NCI-H1105 treated with DMSO at 0.1 percent for 48 hours (cell line): ENCODE measurements around the gene POLE.
A peak's percentile ranks its signal among the peaks of the same experiment; 100 is the strongest.
"Not testable (repeated sequence)": the region's sequence is repeated elsewhere in the genome, so short reads cannot be mapped to it uniquely, and the experiment has no call there.

Experiments
- DNase-seq: peaks from one replicate; lab custom pipeline; 2025; lab: John Stamatoyannopoulos, UW

Gene POLE

DNA sequence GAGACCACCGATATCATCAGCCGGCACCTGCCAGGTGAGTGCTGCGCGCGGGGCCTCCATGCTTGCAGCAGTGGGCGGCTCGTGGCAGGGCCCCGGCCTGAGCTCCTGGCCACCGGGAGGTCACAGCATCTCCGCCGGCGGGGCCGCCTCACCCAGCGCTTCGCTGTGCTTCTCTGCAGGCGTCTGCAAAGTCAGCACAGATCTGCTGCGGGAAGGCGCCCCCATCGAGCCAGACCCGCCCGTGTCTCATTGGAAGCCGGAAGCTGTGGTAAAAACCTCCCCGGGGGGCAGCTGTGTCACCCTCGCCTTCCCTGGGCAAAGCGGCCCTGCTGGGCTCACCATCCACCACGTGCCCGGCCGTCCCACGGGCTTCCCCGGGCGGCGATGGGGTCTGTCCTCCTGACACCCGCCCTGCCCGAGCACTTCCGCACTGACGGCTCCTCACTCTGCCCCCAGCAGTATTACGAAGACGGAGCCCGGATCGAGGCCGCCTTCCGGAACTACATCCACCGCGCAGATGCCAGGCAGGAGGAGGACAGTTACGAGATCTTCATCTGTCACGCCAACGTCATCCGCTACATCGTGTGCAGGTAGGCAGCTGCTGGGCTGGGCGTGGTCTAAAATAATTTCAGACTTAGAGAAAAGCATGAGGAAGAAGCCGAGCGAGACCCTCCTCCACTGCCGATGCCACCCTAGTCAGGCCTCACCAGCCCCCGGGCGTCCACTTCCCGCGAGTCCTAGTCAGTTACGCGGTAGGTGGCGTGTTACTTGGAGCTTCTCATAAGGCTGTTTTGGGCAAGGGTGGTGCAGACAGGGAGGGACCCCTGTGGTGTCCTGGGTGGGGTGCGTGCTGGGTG is 30.6 kb upstream of the POLE start:
- no peak for DNase-seq

GRCh38 chr12:132717011-132717410 is 29.9 kb upstream of the POLE start:
- no peak for DNase-seq

DNA sequence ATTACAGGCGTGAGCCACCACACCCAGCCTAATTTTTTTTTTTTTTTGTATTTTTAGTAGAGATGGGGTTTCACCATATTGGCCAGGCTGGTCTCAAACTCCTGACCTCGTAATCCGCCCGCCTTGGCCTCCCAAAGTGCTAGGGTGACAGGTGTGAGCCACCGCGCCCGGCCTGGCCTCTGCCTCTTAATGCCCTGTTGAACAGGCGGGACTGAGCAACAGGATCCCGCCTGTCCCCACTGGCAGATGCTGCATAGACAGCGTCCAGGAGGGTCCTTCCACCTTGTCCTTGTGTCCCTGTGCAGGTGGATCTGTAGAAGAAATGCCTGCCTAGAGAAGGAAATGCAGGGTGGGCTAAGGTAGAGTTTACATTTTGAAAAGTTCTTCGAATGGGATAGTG is 29.2 kb upstream of the POLE start:
- DNase-seq = no peak

GRCh38 chr12:132715874-132716273 is 28.7 kb upstream of the POLE start:
- DNase-seq = no peak

GRCh38 chr12:132713123-132713522 is 26.0 kb upstream of the POLE start:
- no peak for DNase-seq

DNA sequence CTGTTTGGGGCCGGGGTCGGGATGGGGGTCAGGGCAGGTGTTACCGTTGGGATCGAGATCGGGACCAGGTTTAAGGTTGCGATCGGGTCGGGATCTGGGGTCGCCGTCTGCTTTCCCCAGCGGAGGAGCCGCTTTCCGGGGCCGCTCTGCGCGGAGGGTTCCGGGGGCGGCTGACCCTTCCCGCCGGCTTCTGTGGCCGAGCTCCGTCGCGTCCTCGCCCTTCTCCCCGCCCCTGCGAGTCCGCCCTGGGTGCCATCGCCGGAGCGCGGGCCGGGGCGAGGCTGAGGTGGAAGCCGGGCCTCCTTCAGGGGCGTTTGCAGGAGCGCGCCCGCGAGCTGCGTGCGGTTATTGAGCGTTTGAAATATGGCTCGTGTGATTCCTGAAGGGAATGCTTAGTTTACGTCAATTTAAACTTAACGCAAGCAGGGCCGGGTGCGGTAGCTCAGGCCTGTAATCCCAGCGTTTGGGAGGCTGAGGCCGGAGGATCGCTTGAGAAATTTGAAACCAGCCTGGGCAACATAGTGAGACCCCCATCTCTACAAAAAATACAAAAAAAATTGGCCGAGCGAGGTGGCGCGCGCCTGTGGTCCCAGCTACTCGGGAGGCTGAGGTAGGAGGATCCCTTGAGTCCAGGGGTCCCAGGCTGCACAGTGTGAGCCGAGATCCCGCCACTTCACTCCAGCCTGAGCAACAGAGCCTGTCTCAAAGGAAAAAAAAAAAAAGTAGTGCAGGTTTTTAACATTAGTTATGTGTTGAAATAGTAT is 24.1 kb upstream of the POLE start:
- DNase-seq = peak; percentile 15

DNA sequence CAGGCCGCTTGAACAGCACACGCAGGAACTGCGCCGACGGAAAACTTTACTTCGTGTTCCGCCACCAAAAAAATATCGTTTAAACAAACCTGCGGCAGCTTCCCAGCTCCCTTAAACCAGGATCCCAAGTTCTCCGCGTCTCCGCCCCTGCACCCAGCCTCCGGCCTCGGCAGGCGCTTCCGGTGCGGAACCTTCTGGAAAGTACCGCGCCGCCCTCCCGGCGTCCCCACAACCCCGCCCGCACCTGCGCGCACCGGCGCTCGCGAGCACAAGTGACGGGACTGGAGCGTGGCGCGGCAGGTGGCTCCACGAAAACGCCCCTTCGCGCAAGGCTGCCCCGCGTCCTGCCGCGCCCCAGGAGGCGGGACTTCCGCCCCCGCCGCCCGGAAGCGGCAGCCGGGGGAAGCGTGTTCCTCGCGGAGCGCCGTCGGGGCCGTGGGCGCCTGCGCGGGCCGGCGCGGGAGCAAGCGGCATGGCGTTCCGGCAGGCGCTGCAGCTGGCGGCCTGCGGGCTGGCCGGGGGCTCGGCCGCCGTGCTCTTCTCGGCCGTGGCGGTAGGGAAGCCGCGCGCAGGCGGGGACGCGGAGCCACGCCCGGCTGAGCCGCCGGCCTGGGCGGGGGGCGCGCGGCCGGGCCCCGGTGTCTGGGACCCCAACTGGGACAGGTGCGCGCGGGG is 23.4 kb upstream of the POLE start, which contains the start of gene PGAM5:
PGAM5 (plus strand) TSS at position 438 of the 675 bp plus-strand sequence; CDS start at position 473, 35 bp downstream.
- DNase-seq = peak; percentile 79

DNA sequence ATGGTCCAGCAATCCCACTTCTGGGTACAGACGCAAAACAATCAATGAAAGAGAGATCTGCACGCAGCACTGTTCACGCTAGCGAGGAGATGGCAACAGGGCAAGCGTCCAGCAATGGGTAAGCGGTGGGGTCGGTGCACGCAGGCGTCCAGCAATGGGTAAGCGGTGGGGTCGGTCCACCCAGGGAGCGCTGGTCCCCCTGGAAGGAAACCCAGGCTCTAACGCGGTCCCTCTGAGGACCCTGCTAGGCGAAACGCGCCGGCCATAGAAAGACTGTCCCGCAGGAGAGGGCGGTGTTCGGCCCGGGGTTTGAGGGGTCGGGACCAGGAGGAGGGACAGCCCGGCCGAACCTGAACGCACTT is 22.9 kb upstream of the POLE start:
- DNase-seq = no peak

DNA sequence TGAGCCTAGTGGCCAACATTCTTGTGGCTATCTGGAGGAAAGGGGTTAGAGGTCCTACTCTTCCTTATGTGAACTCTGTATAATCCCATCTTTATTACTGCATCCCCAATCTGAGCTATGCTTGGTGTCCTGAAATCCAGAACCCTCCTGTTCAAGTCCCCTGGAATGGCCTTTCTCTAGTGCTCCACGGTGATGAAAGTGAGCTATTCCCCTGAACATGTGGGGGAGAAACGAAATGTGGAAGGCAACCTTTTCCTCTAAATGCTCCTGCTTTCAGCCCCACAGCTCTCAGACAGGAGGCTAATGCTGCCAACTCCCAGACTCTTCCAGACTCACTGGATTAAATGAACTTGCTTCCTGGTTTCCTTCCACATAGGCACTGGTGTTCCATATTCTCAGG is 21.0 kb upstream of the POLE start:
- no peak for DNase-seq

- no peak for DNase-seq
These were observed 20.1 kb upstream of the POLE start for GRCh38 chr12:132707241-132707640.

GRCh38 chr12:132703641-132704040 is 16.5 kb upstream of the POLE start:
- no peak for DNase-seq

GRCh38 chr12:132702640-132703039 is 15.5 kb upstream of the POLE start:
- no peak for DNase-seq

- DNase-seq = no peak
These were observed 13.2 kb upstream of the POLE start for GRCh38 chr12:132700212-132700822.

DNA sequence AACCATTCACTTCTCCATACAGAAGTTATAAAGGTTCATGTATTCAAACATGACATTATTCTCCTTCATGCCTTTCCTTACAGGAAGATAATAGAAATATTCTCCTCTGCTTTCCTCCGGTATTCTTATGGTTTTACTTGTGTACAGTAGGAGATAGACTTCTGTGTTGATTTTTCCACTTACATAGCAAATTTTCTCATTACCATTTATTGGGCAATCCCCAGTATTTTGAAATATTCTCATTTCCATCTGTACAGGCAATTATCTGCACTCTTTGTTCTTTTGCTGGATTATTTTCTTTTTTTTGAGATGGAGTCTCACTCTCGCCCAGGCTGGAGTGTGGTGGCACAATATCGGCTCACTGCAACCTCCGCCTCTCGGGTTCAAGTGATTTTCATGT is 11.2 kb upstream of the POLE start:
- DNase-seq = no peak

GRCh38 chr12:132695431-132695830 is 8.3 kb upstream of the POLE start:
- no peak for DNase-seq

DNA sequence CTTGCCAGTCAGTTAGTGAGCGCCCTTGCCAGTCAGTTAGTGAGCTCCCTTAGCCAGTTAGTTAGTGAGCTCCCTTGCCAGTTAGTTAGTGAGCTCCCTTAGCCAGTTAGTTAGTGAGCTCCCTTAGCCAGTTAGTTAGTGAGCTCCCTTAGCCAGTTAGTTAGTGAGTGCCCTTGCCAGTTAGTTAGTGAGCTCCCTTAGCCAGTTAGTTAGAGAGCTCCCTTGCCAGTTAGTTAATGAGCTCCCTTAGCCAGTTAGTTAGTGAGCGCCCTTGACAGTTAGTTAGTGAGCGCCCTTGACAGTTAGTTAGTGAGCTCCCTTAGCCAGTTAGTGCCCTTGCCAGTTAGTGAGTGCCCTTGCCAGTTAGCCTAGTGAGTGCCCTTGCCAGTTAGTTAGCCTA is 7.7 kb upstream of the POLE start:
- not testable (repeated sequence) for DNase-seq

DNA sequence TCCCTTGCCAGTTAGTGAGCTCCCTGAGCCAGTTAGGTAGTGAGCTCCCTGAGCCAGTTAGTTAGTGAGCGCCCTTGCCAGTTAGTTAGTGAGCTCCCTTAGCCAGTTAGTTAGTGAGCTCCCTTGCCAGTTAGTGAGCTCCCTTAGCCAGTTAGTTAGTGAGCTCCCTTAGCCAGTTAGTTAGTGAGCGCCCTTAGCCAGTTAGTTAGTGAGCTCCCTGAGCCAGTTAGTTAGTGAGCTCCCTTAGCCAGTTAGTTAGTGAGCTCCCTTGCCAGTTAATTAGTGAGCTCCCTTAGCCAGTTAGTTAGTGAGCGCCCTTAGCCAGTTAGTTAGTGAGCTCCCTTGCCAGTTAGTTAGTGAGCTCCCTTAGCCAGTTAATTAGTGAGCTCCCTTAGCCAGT is 4.9 kb upstream of the POLE start:
- DNase-seq = not testable (repeated sequence)

DNA sequence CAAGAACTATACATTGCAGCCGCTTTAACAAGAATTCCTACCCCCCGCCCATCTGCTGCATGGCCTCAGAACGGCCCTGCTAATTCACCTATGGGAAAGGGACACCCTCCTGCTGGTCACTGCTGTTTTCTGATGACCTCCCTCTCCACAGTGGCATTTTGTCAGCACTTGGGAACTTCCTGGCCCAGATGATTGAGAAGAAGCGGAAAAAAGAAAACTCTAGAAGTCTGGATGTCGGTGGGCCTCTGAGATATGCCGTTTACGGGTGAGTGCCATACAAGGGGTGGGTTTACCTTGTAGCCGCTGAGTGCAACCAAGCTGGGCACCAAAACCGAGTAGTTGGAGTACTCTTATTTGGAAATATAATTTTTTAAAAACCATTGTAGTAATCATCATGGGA is 3.0 kb upstream of the POLE start:
- no peak for DNase-seq

DNA sequence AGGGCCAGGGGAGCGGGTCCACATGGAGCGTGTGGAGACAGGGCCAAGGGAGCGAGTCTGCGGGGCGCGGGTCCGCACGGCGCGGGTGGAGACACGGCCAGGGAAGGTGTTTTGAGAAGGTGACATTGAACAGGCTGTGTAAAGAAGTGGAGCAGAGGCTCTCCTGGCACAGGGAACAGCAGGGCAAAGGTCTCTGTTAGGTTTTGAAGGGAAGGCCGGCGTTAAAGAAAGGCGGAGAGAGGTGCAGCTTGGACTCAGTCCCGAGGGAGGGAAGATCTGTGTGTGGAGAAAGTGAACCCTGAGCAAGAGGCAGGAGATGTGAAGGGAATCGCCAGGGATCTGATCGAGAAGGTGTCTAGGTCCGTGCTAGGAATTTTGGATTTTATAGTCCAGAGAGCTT is 2.1 kb upstream of the POLE start:
- no peak for DNase-seq

GRCh38 chr12:132686825-132687210 is 324 bp downstream of the POLE start:
- DNase-seq = no peak

DNA sequence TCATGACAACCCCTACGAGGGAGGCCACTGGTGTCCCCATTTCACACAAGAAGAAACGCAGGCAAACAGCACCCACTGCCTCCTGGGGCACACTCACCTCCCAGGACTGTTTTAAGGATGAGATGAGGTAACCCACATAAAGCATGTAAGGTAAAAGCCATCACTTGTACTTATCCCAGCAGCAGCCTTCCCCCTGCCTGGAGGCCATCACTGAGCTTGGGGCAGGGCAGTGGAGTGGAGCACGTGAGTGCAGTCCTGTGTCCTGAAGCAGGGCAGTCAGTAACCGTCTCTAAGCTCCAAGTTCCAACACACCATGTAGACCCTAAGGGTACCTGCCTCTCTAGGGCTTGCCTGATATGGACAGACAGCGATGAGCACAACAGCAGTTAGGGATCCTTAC is 1.7 kb downstream of the POLE start:
- DNase-seq = no peak

DNA sequence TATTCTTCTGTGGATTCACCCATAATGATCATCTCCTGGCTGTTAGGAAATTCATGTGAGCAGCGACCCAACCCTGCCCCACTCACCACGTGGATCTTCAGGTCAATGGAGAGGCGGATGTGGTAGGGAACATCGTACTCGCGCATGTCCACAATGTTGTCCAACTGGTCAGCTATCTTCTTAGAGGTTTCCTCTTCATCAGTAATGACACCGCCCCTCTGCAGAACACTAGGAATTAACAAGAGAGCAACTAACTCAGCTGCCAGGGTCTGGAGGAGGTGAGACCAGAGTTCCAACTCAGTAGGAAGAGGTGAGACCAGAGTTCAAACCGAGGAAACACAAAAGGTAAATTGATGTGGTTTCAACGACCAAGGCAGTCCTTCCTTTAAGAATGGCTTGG is 9.7 kb downstream of the POLE start:
- no peak for DNase-seq
